ENCODE results near the gene NDUFB3.

The NDUFB3 gene

DNA sequence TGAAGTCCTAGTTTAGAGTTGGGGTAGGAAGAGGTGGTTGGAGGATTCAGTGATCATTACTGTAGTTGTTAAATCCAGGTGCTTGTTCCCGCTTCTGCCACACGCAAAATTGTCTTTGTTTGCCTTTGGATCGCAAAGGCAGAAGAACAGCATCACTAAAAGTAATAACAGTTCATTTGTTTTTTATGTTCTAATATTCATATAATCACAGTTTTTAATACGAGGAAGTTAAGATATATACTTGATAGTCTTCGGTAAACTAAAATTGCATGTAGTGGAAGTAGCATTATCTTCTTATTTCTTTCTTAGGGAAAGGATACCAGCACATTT is 365 bp downstream of the NDUFB3 start:
- TF ChIP-seq ESRRG (CRISPR knock-in tag; IDR thresholded peaks at IDR 0.05) (no peak), ZC3H10 (CRISPR knock-in tag; IDR thresholded peaks at IDR 0.05) (no peak), SNAI2 (CRISPR knock-in tag; IDR thresholded peaks at IDR 0.05) (no peak), OSR1 (CRISPR knock-in tag; IDR thresholded peaks at IDR 0.05) (no peak), TCF4 (CRISPR knock-in tag; IDR thresholded peaks at IDR 0.05; ENCODE audit: borderline replicate concordance) (no peak), ZNF70 (CRISPR knock-in tag; IDR thresholded peaks at IDR 0.05) (no peak), POU6F1 (CRISPR knock-in tag; IDR thresholded peaks at IDR 0.05; ENCODE audit: borderline replicate concordance, low read depth) (no peak), ZNF565 (CRISPR knock-in tag; conservative IDR thresholded peaks at IDR 0.05; ENCODE audit: low read depth) (no peak)
- TF ChIP-seq, protein P1, sequence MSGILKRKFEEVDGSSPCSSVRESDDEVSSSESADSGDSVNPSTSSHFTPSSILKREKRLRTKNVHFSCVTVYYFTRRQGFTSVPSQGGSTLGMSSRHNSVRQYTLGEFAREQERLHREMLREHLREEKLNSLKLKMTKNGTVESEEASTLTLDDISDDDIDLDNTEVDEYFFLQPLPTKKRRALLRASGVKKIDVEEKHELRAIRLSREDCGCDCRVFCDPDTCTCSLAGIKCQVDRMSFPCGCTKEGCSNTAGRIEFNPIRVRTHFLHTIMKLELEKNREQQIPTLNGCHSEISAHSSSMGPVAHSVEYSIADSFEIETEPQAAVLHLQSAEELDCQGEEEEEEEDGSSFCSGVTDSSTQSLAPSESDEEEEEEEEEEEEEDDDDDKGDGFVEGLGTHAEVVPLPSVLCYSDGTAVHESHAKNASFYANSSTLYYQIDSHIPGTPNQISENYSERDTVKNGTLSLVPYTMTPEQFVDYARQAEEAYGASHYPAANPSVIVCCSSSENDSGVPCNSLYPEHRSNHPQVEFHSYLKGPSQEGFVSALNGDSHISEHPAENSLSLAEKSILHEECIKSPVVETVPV (CRISPR knock-in tag; IDR thresholded peaks at IDR 0.05): no peak
- peak; percentile 47 for ATAC-seq

DNA sequence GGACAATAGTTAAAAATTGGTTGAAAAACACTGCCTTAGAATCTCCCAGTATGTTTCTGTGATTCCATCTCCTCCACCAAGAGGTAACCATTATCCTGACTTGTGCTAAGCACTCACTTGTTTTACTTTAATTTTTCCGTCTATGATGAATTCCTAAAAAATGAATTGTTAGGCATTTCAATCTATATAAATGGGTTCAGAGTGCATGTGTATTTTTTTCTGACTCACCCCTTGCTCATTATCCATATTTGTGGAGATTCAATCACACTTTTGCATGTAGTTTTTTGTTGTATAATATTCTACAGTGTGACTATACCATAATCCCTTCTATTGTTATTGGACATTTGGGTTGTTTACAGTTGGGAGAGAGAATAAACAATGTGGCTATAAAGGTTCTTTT is 1.3 kb downstream of the NDUFB3 start:
- TF ChIP-seq, protein P2, sequence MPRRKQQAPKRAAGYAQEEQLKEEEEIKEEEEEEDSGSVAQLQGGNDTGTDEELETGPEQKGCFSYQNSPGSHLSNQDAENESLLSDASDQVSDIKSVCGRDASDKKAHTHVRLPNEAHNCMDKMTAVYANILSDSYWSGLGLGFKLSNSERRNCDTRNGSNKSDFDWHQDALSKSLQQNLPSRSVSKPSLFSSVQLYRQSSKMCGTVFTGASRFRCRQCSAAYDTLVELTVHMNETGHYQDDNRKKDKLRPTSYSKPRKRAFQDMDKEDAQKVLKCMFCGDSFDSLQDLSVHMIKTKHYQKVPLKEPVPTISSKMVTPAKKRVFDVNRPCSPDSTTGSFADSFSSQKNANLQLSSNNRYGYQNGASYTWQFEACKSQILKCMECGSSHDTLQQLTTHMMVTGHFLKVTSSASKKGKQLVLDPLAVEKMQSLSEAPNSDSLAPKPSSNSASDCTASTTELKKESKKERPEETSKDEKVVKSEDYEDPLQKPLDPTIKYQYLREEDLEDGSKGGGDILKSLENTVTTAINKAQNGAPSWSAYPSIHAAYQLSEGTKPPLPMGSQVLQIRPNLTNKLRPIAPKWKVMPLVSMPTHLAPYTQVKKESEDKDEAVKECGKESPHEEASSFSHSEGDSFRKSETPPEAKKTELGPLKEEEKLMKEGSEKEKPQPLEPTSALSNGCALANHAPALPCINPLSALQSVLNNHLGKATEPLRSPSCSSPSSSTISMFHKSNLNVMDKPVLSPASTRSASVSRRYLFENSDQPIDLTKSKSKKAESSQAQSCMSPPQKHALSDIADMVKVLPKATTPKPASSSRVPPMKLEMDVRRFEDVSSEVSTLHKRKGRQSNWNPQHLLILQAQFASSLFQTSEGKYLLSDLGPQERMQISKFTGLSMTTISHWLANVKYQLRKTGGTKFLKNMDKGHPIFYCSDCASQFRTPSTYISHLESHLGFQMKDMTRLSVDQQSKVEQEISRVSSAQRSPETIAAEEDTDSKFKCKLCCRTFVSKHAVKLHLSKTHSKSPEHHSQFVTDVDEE (CRISPR knock-in tag; IDR thresholded peaks at IDR 0.05): no peak
- TF ChIP-seq SNAI2 (CRISPR knock-in tag; IDR thresholded peaks at IDR 0.05) (no peak), ZNF565 (CRISPR knock-in tag; conservative IDR thresholded peaks at IDR 0.05; ENCODE audit: low read depth) (no peak), ARNTL (CRISPR knock-in tag; IDR thresholded peaks at IDR 0.05; ENCODE audit: borderline replicate concordance, low read depth) (no peak), PPARA (CRISPR knock-in tag; IDR thresholded peaks at IDR 0.05; ENCODE audit: borderline replicate concordance) (no peak), POU6F1 (CRISPR knock-in tag; IDR thresholded peaks at IDR 0.05; ENCODE audit: borderline replicate concordance, low read depth) (no peak), ISL1 (CRISPR knock-in tag; IDR thresholded peaks at IDR 0.05) (no peak), TCF4 (CRISPR knock-in tag; IDR thresholded peaks at IDR 0.05; ENCODE audit: borderline replicate concordance) (no peak), ZC3H10 (CRISPR knock-in tag; IDR thresholded peaks at IDR 0.05) (no peak), ZNF8 (CRISPR knock-in tag; IDR thresholded peaks at IDR 0.05) (no peak), TOX (CRISPR knock-in tag; IDR thresholded peaks at IDR 0.05; ENCODE audit: borderline replicate concordance) (no peak), OSR1 (CRISPR knock-in tag; IDR thresholded peaks at IDR 0.05) (no peak), BACH2 (CRISPR knock-in tag; IDR thresholded peaks at IDR 0.05; ENCODE audit: borderline replicate concordance) (no peak), GLIS3 (CRISPR knock-in tag; IDR thresholded peaks at IDR 0.05) (no peak)
- TF ChIP-seq, protein P1 (CRISPR knock-in tag; IDR thresholded peaks at IDR 0.05): no peak
- TF ChIP-seq, protein P3, sequence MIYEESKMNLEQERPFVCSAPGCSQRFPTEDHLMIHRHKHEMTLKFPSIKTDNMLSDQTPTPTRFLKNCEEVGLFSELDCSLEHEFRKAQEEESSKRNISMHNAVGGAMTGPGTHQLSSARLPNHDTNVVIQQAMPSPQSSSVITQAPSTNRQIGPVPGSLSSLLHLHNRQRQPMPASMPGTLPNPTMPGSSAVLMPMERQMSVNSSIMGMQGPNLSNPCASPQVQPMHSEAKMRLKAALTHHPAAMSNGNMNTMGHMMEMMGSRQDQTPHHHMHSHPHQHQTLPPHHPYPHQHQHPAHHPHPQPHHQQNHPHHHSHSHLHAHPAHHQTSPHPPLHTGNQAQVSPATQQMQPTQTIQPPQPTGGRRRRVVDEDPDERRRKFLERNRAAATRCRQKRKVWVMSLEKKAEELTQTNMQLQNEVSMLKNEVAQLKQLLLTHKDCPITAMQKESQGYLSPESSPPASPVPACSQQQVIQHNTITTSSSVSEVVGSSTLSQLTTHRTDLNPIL (CRISPR knock-in tag; IDR thresholded peaks at IDR 0.05; ENCODE audit: low read depth): no peak

GRCh38 chr2:201074996-201075395 is 3.2 kb downstream of the NDUFB3 start:
- no peak for ATAC-seq
- TF ChIP-seq, protein P4, sequence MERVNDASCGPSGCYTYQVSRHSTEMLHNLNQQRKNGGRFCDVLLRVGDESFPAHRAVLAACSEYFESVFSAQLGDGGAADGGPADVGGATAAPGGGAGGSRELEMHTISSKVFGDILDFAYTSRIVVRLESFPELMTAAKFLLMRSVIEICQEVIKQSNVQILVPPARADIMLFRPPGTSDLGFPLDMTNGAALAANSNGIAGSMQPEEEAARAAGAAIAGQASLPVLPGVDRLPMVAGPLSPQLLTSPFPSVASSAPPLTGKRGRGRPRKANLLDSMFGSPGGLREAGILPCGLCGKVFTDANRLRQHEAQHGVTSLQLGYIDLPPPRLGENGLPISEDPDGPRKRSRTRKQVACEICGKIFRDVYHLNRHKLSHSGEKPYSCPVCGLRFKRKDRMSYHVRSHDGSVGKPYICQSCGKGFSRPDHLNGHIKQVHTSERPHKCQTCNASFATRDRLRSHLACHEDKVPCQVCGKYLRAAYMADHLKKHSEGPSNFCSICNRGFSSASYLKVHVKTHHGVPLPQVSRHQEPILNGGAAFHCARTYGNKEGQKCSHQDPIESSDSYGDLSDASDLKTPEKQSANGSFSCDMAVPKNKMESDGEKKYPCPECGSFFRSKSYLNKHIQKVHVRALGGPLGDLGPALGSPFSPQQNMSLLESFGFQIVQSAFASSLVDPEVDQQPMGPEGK (CRISPR knock-in tag; IDR thresholded peaks at IDR 0.05; ENCODE audit: borderline replicate concordance): no peak
- TF ChIP-seq TOX (CRISPR knock-in tag; IDR thresholded peaks at IDR 0.05; ENCODE audit: borderline replicate concordance): no peak
- no peak for TF ChIP-seq ISL1 (CRISPR knock-in tag; IDR thresholded peaks at IDR 0.05)
- TF ChIP-seq, protein P1 (CRISPR knock-in tag; IDR thresholded peaks at IDR 0.05): no peak
- no peak for TF ChIP-seq BACH2 (CRISPR knock-in tag; IDR thresholded peaks at IDR 0.05; ENCODE audit: borderline replicate concordance)
- TF ChIP-seq ZNF70 (CRISPR knock-in tag; IDR thresholded peaks at IDR 0.05): no peak
- TF ChIP-seq, protein P2 (CRISPR knock-in tag; IDR thresholded peaks at IDR 0.05): no peak
- no peak for TF ChIP-seq ESRRG (CRISPR knock-in tag; IDR thresholded peaks at IDR 0.05)

More for the DNA sequence above, 1.3 kb downstream of the NDUFB3 start:
- ATAC-seq: no peak
